ENCODE measurements around the gene USP21. TPM values are rescaled to one million over a fixed set of nuclear protein-coding genes. Genes with fewer than 3 reads are reported as not detected.
A peak's percentile ranks its signal among the peaks of the same experiment; 100 is the strongest.

Gene USP21
- total RNA-seq, 1 experiment from 2014 or later = 3.3 TPM

GRCh38 chr1:161185732-161186311, 26.5 kb downstream of the USP21 start:
- no peak for DNase-seq (ENCODE audit: low spot score)
- in situ Hi-C loops (cut with HindIII; ENCODE audit: low sequenced_read_pairs) = no loop called here

- in situ Hi-C loops (cut with HindIII; ENCODE audit: low sequenced_read_pairs) = no loop called here
- DNase-seq (ENCODE audit: low spot score) = no peak
These were observed 28.0 kb downstream of the USP21 start for GRCh38 chr1:161187311-161187710.

- in situ Hi-C loops (cut with HindIII; ENCODE audit: low sequenced_read_pairs) = no loop called here
- DNase-seq (ENCODE audit: low spot score) = no peak
These were observed 29.1 kb downstream of the USP21 start for GRCh38 chr1:161188381-161188780.

- in situ Hi-C loops (cut with HindIII; ENCODE audit: low sequenced_read_pairs) = no loop called here
- no peak for DNase-seq (ENCODE audit: low spot score)
These were observed 29.7 kb downstream of the USP21 start for GRCh38 chr1:161189036-161189435.

- in situ Hi-C loops (cut with HindIII; ENCODE audit: low sequenced_read_pairs) = no loop called here
- no peak for DNase-seq (ENCODE audit: low spot score)
These were observed 31.7 kb downstream of the USP21 start for GRCh38 chr1:161190962-161191521.

- no peak for DNase-seq (ENCODE audit: low spot score)
- in situ Hi-C loops (cut with HindIII; ENCODE audit: low sequenced_read_pairs) = no loop called here
These were observed 32.7 kb downstream of the USP21 start for GRCh38 chr1:161191971-161192370.

GRCh38 chr1:161192476-161193465, 33.5 kb downstream of the USP21 start:
- in situ Hi-C loops (cut with HindIII; ENCODE audit: low sequenced_read_pairs) = no loop called here
- DNase-seq (ENCODE audit: low spot score) = peak; percentile 77

GRCh38 chr1:161193561-161194235, 34.4 kb downstream of the USP21 start:
- in situ Hi-C loops (cut with HindIII; ENCODE audit: low sequenced_read_pairs) = no loop called here
- no peak for DNase-seq (ENCODE audit: low spot score)

- in situ Hi-C loops (cut with HindIII; ENCODE audit: low sequenced_read_pairs) = no loop called here
- DNase-seq (ENCODE audit: low spot score) = no peak
These were observed 35.9 kb downstream of the USP21 start for GRCh38 chr1:161195171-161195570.

GRCh38 chr1:161196111-161196510, 36.8 kb downstream of the USP21 start:
- in situ Hi-C loops (cut with HindIII; ENCODE audit: low sequenced_read_pairs) = no loop called here
- no peak for DNase-seq (ENCODE audit: low spot score)

- in situ Hi-C loops (cut with HindIII; ENCODE audit: low sequenced_read_pairs) = no loop called here
- no peak for DNase-seq (ENCODE audit: low spot score)
These were observed 37.5 kb downstream of the USP21 start for GRCh38 chr1:161196521-161197451.

- DNase-seq (ENCODE audit: low spot score) = no peak
- in situ Hi-C loops (cut with HindIII; ENCODE audit: low sequenced_read_pairs) = no loop called here
These were observed 38.4 kb downstream of the USP21 start for GRCh38 chr1:161197560-161198193.

- in situ Hi-C loops (cut with HindIII; ENCODE audit: low sequenced_read_pairs) = no loop called here
- DNase-seq (ENCODE audit: low spot score) = no peak
These were observed 39.0 kb downstream of the USP21 start for GRCh38 chr1:161198194-161198896.

GRCh38 chr1:161198897-161199431, 39.7 kb downstream of the USP21 start, which contains the start of gene ADAMTS4:
TSS of gene ADAMTS4 (minus strand) at chr1:161199054. CDS start at chr1:161198627, 427 bp downstream.
- DNase-seq (ENCODE audit: low spot score) = no peak
- in situ Hi-C loops (cut with HindIII; ENCODE audit: low sequenced_read_pairs) = no loop called here

GRCh38 chr1:161199506-161200139, 40.3 kb downstream of the USP21 start:
- no peak for DNase-seq (ENCODE audit: low spot score)
- in situ Hi-C loops (cut with HindIII; ENCODE audit: low sequenced_read_pairs) = loop anchor here (25.0 kb wide), 1 partner anchor 188 kb away; no protein-coding TSS in a partner anchor

GRCh38 chr1:161200421-161200991, 41.2 kb downstream of the USP21 start:
- in situ Hi-C loops (cut with HindIII; ENCODE audit: low sequenced_read_pairs) = loop anchor here (25.0 kb wide), 1 partner anchor 187 kb away; no protein-coding TSS in a partner anchor
- DNase-seq (ENCODE audit: low spot score) = no peak
